ENCODE measurements around the gene SH3RF3. TPM values are rescaled to one million over a fixed set of nuclear protein-coding genes. Genes with fewer than 3 reads are reported as not detected.

The SH3RF3 gene
- total and polyA plus RNA-seq, 2 of the 13 experiments (the other 11 are each of a cell fraction or from before 2014, with no cell fraction given) = 0.04 TPM; not detected in 1

GRCh38 chr2:109396202-109397180 is 267.5 kb downstream of the SH3RF3 start:
- WGBS (ENCODE audit: low lambda C conversion rate) = 33% methylated on average over 15 of the region's 15 CpGs
- ChIA-PET CTCF (ENCODE audit: low intra/inter-chr PET ratio, low total read pairs) (no interaction called here), POLR2A (no interaction called here)
- FAIRE-seq = no peak
- H3K79me2 ChIP-seq (ENCODE audit: insufficient read depth, low read length) = no peaks in the 10 kb centered on the region
- BruUV-seq (replicated peaks) = no TSS peak
- intact Hi-C loops (cut with micrococcal nuclease; ENCODE audit: unreplicated experiment) = loop anchor here (1.0 kb wide), 1 partner anchor 268 kb away; no protein-coding TSS in a partner anchor
- no peak overlapping the region for H3K27ac ChIP-seq (ENCODE audit: extremely low read length, insufficient read depth, low read length)
- ATAC-seq = peak; percentile 22; the same call in 1 of the 3 replicates
- H3K4me3 ChIP-seq (replicated peaks in 1 of 3; ENCODE audit: insufficient read depth in 1 of 3, low read depth in 2 of 3, low read length in 3 of 3) = no peak overlapping the region
- H2AFZ ChIP-seq (ENCODE audit: low read length) = no peak overlapping the region
- H3K9ac ChIP-seq (ENCODE audit: insufficient read depth, low read depth, low read length) = no peak overlapping the region
- no peaks in the 10 kb centered on the region; the same call in 1 of the 2 replicates for H4K20me1 ChIP-seq (ENCODE audit: insufficient read depth, low read length)
- in situ Hi-C loops (cut with HindIII; ENCODE audit: extremely low pct_ligation_motif_present, low pct_unique_long_range_greater_than_20kb) = no loop called here
- H3K9me3 ChIP-seq (ENCODE audit: low read length) = no peaks in the 10 kb centered on the region
- no peaks in the 10 kb centered on the region for H3K36me3 ChIP-seq (replicated peaks in 1 of 2; ENCODE audit: control insufficient read depth in 1 of 2, insufficient read depth in 2 of 2, low read length in 2 of 2)
- no peaks in the 10 kb centered on the region for H3K4me1 ChIP-seq (ENCODE audit: insufficient read depth, low read length)
- no peak overlapping the region for H3K4me2 ChIP-seq (ENCODE audit: low read depth, low read length)
- peaks cover 0 to 3% of the 10 kb centered on the region in 2 experiments; a peak in 1 of 5 replicates for H3K27me3 ChIP-seq (ENCODE audit: control insufficient read depth in 1 of 2, insufficient read depth in 2 of 2, low read length in 2 of 2)
- no peak for DNase-seq (ENCODE audit: low spot score)
- peak; percentile 47 for TF ChIP-seq CREB1 (IDR thresholded peaks at IDR 0.05)
- TF ChIP-seq CREB1 (CRISPR knock-in tag; IDR thresholded peaks at IDR 0.05) = no peak
- no peak for TF ChIP-seq ARID2 (CRISPR knock-in tag; IDR thresholded peaks at IDR 0.05; ENCODE audit: borderline replicate concordance)
- TF ChIP-seq KDM5A (IDR thresholded peaks at IDR 0.05; ENCODE audit: borderline replicate concordance, low read length) = no peak
- 0 out of 2 replicates have a peak, but pooled peaks have one; percentile 14 for TF ChIP-seq CTCF (CRISPR knock-in tag; IDR thresholded peaks at IDR 0.05)
- TF ChIP-seq RBAK (CRISPR knock-in tag; IDR thresholded peaks at IDR 0.05) = no peak
- TF ChIP-seq STAG1 (CRISPR knock-in tag; IDR thresholded peaks at IDR 0.05) = peak; percentile 18; the same call in 1 of the 2 replicates
- no peak for TF ChIP-seq SMAD1 (CRISPR knock-in tag; IDR thresholded peaks at IDR 0.05; ENCODE audit: borderline replicate concordance, low read depth)
- no peak for TF ChIP-seq LRRFIP1 (CRISPR knock-in tag; conservative IDR thresholded peaks at IDR 0.05)
- no peak for TF ChIP-seq ZNF746 (CRISPR knock-in tag; IDR thresholded peaks at IDR 0.05)
